Astrocyte (in vitro differentiated cells and primary cell): ENCODE results near the gene JMJD4. TPM values are rescaled to one million over a fixed set of nuclear protein-coding genes. Genes with fewer than 3 reads are reported as not detected.

Source experiments
- DNase-seq: peaks from one replicate; pipeline ENCODE4 v3.0.0-alpha.2; 2010; ENCODE audit warnings: low read depth
- FAIRE-seq: peaks from 2 replicates; lab custom pipeline; 2011; peaks lifted over from hg19 to GRCh38; lab: Jason Lieb, UNC
- H2AFZ ChIP-seq: 2 replicates; pipeline ENCODE4 v1.6.0; 2012; ENCODE audit warnings: low read depth, low read length, inconsistent platforms
- H3K27ac ChIP-seq: 2 replicates; pipeline ENCODE4 v1.5.1; 2011; ENCODE audit warnings: low read depth, low read length, inconsistent platforms
- H3K27me3 ChIP-seq: 2 replicates; pipeline ENCODE4 v1.6.0; 2011; ENCODE audit warnings: low read length, inconsistent platforms; ENCODE audit not compliant: insufficient read depth
- H3K36me3 ChIP-seq: 2 replicates; pipeline ENCODE4 v1.5.1; 2011; ENCODE audit warnings: low read length, inconsistent platforms; ENCODE audit not compliant: insufficient read depth
- H3K4me1 ChIP-seq: 2 replicates; pipeline ENCODE4 v1.5.1; 2011; ENCODE audit warnings: low read length, inconsistent platforms; ENCODE audit not compliant: insufficient read depth
- H3K4me2 ChIP-seq: 2 replicates; pipeline ENCODE4 v1.6.0; 2012; ENCODE audit warnings: low read length, inconsistent platforms
- H3K4me3 ChIP-seq: 2 replicates; pipeline ENCODE4 v1.5.1; 2011; ENCODE audit warnings: low read depth, mild to moderate bottlenecking, low read length, inconsistent platforms; ENCODE audit not compliant: insufficient read depth
- H3K79me2 ChIP-seq: 2 replicates; pipeline ENCODE4 v1.6.0; 2012; ENCODE audit warnings: mild to moderate bottlenecking, low read length, inconsistent platforms; ENCODE audit not compliant: insufficient read depth
- H3K9ac ChIP-seq: 2 replicates; pipeline ENCODE4 v1.6.0; 2012; ENCODE audit warnings: mild to moderate bottlenecking, low read length, inconsistent platforms
- H3K9me3 ChIP-seq: 2 replicates; pipeline ENCODE4 v1.5.1; 2012; ENCODE audit warnings: low read depth, mild to moderate bottlenecking, low read length, inconsistent platforms; ENCODE audit not compliant: insufficient read depth
- H4K20me1 ChIP-seq: 2 replicates; pipeline ENCODE4 v1.6.0; 2012; ENCODE audit warnings: low read length, inconsistent platforms; ENCODE audit not compliant: insufficient read depth
- H3K27ac Mint-ChIP-seq: one replicate; pipeline ENCODE4 v1.8.0; 2021; ENCODE audit warnings: mild to moderate bottlenecking, mixed read lengths; ENCODE audit not compliant: unreplicated experiment
- H3K27me3 Mint-ChIP-seq: one replicate; pipeline ENCODE4 v1.8.0; 2021; ENCODE audit warnings: low read depth, mixed read lengths; ENCODE audit not compliant: unreplicated experiment
- H3K36me3 Mint-ChIP-seq: one replicate; pipeline ENCODE4 v1.8.0; 2021; ENCODE audit warnings: low read depth, mixed read lengths; ENCODE audit not compliant: unreplicated experiment
- H3K4me1 Mint-ChIP-seq: one replicate; pipeline ENCODE4 v1.8.0; 2021; ENCODE audit warnings: low read depth, mixed read lengths; ENCODE audit not compliant: unreplicated experiment
- H3K4me3 Mint-ChIP-seq: one replicate; pipeline ENCODE4 v1.8.0; 2021; ENCODE audit warnings: mild to moderate bottlenecking, moderate library complexity, mixed read lengths; ENCODE audit not compliant: unreplicated experiment
- H3K9me3 Mint-ChIP-seq: one replicate; pipeline ENCODE4 v1.8.0; 2021; ENCODE audit warnings: mild to moderate bottlenecking, mixed read lengths; ENCODE audit not compliant: unreplicated experiment
- CTCF ChIP-seq: IDR thresholded peaks from 2 replicates; pipeline ENCODE4 v1.5.1; 2011; ENCODE audit warnings: low read depth, mild to moderate bottlenecking, inconsistent platforms, low read length, moderate library complexity; ENCODE audit not compliant: insufficient read depth
- EZH2 ChIP-seq: IDR thresholded peaks from 2 replicates; pipeline ENCODE4 v1.6.1; 2012; ENCODE audit warnings: mild to moderate bottlenecking, low read length, inconsistent platforms; ENCODE audit not compliant: insufficient read depth
- total RNA-seq: library from RNA; stranded (reverse); gene quantifications from 2 replicates; pipeline ENCODE4 v1.2.1, GENCODE V29; 2021

The JMJD4 gene
- total RNA-seq, 1 donor from 2014 or later: 17.5 TPM

GRCh38 chr1:227759341-227760300 lies 24.5 kb upstream of the JMJD4 start:
- Histone ChIP-seq H2AFZ (no peak overlapping the region), H3K4me1 (peaks cover 50% of the 10 kb centered on the region), H3K9me3 (no peaks in the 10 kb centered on the region), H3K4me3 (no peak overlapping the region), H3K4me2 (peak overlapping the region; percentile 80), H4K20me1 (peaks cover 94% of the 10 kb centered on the region), H3K9ac (peak overlapping the region; percentile 62), H3K36me3 (peaks cover 7% of the 10 kb centered on the region), H3K79me2 (peaks cover 51% of the 10 kb centered on the region), H3K27me3 (no peaks in the 10 kb centered on the region), H3K27ac (peak overlapping the region; percentile 88)
- no peaks in the 10 kb centered on the region for H3K9me3 Mint-ChIP-seq
- no peak overlapping the region for H3K4me3 Mint-ChIP-seq
- DNase-seq (peak; percentile 98), FAIRE-seq (peak; percentile 86)
- H3K4me1 Mint-ChIP-seq: peaks cover 52% of the 10 kb centered on the region
- H3K27ac Mint-ChIP-seq: peak overlapping the region; percentile 96
- H3K36me3 Mint-ChIP-seq: peaks cover 6% of the 10 kb centered on the region
- TF ChIP-seq EZH2 (no peak), CTCF (no peak)
- no peaks in the 10 kb centered on the region for H3K27me3 Mint-ChIP-seq

- Histone ChIP-seq H3K36me3 (peaks cover 7% of the 10 kb centered on the region), H3K27ac (no peak overlapping the region), H3K4me1 (peaks cover 42% of the 10 kb centered on the region), H3K27me3 (no peaks in the 10 kb centered on the region), H4K20me1 (peaks cover 96% of the 10 kb centered on the region), H3K4me2 (peak overlapping the region; percentile 80), H3K79me2 (peaks cover 56% of the 10 kb centered on the region), H3K9ac (no peak overlapping the region), H3K9me3 (no peaks in the 10 kb centered on the region), H2AFZ (no peak overlapping the region), H3K4me3 (no peak overlapping the region)
- peak; percentile 12 for DNase-seq
- H3K27ac Mint-ChIP-seq: peak overlapping the region; percentile 96
- peak overlapping the region; percentile 68 for H3K4me3 Mint-ChIP-seq
- no peak for FAIRE-seq
- H3K9me3 Mint-ChIP-seq: no peaks in the 10 kb centered on the region
- no peaks in the 10 kb centered on the region for H3K27me3 Mint-ChIP-seq
- peaks cover 6% of the 10 kb centered on the region for H3K36me3 Mint-ChIP-seq
- TF ChIP-seq CTCF: no peak
- H3K4me1 Mint-ChIP-seq: peaks cover 44% of the 10 kb centered on the region
Measured at GRCh38 chr1:227758366-227758765, 23.3 kb upstream of the JMJD4 start.

- no peak for DNase-seq
- H3K27me3 ChIP-seq: no peaks in the 10 kb centered on the region
- Mint-ChIP-seq H3K27ac (no peak overlapping the region), H3K36me3 (peaks cover 6% of the 10 kb centered on the region), H3K9me3 (no peaks in the 10 kb centered on the region), H3K4me1 (peaks cover 41% of the 10 kb centered on the region), H3K4me3 (no peak overlapping the region), H3K27me3 (no peaks in the 10 kb centered on the region)
- no peak for TF ChIP-seq EZH2
- TF ChIP-seq CTCF: no peak
- peak overlapping the region; percentile 80 for H3K4me2 ChIP-seq
- peaks cover 57% of the 10 kb centered on the region for H3K79me2 ChIP-seq
- no peak overlapping the region for H3K27ac ChIP-seq
- FAIRE-seq: no peak
- no peak overlapping the region for H3K4me3 ChIP-seq
- H3K9ac ChIP-seq: no peak overlapping the region
- H3K36me3 ChIP-seq: peaks cover 9% of the 10 kb centered on the region
- no peaks in the 10 kb centered on the region for H3K9me3 ChIP-seq
- peaks cover 36% of the 10 kb centered on the region for H3K4me1 ChIP-seq
- no peak overlapping the region for H2AFZ ChIP-seq
- peaks cover 96% of the 10 kb centered on the region for H4K20me1 ChIP-seq
Measured at GRCh38 chr1:227757781-227758180, 22.7 kb upstream of the JMJD4 start.
